NK-92 treated with Interleukin-12 subunit alpha and Interleukin-12 subunit beta, amount 100 ng/mL, for 24 hours (cell line): Measurements from ENCODE around the gene KDM5A.

Experiments
- DNase-seq: peaks from one replicate; lab custom pipeline; 2025; lab: John Stamatoyannopoulos, UW

KDM5A gene

GRCh38 chr12:272942-273341, 116.2 kb downstream of the KDM5A start:
- no peak for DNase-seq

GRCh38 chr12:271161-271560, 118.0 kb downstream of the KDM5A start:
- DNase-seq, result no peak

GRCh38 chr12:269191-269590, 119.9 kb downstream of the KDM5A start:
- DNase-seq, result no peak

GRCh38 chr12:268483-268840, 120.7 kb downstream of the KDM5A start:
- DNase-seq, result no peak

DNA sequence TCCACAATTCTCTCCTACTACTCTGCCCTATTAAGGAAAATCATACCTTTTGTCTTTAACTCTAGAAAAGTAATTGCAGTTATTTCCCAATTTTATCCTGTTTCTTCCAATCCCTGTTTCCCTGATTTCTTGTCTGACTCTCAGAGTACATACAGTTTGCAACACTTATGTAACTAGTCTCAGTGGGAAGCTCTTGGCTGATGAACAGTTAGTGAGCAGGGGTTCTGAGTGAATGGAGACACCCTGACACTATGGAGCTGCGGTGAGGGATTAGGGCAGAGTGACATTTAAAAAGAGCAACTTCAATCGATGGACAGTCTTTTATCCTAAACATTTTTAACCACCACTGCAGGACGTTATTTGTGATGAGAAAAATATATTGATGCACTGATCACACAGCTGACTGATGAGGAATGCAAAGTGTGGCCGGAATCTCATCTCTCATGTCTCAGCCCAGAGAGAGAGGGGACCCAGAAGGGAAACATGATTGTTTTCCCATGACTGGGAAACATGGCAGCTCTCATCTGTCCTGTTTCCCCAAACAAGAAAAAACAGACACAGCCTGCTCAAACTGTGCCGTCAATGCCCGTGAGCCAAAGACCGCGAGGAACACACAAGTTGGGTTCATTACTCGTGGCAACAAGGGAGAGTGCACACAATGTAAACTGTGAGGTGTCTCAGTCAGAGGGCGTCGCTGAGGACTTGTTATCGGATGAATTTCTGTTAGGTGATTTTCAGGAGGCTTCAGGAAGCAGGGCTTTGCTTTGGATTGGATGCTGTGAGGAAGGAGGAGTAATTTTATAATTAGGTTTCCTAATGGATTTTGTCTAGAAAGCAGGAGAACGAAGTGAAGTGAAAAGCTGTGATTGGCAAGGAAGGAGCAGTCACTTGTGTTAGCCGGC, 121.3 kb downstream of the KDM5A start:
- DNase-seq, result no peak

DNA sequence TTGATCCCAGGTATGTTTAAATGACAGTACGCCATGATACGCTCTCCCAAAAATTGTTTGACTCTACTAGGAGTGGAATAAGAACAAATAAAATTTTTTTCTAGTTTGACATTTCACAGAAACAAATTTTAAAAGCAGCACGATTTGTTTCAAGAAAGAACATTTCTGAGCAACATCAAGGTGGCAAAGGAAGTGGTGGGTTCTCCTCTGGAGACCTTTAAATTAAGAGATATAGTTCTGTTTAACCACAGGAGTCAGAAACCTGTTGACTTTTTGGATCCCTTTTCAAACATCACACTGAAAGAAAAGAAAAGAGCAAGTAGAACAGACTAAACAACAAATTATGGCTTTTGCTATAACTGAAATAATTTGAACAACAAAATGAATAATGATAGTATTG, 124.0 kb downstream of the KDM5A start:
- no peak for DNase-seq

GRCh38 chr12:264269-264668, 124.9 kb downstream of the KDM5A start:
- no peak for DNase-seq

- no peak for DNase-seq
These were observed 125.5 kb downstream of the KDM5A start for GRCh38 chr12:263574-263973.

DNA sequence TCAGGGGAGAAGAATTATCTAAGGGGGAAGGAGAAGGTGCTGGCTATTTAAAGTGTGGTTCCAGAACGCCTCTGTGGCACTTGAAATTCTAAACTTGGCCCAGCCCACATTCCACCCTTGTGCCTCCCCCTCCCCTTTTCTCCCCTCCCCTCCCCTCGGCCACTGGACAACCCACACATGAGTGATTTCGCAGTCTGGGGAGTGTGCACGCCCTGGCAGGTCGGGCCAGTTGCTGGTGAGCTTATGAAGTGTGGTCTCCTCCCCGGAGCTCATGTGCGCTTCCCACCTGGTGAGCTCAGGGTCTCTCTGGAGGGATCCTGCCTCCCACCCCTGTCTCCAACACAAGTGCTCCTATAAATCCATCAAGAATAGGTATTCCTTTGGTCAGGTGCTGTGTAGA, 126.3 kb downstream of the KDM5A start, which contains the start of gene SLC6A13:
Gene SLC6A13 (minus strand): TSS at position 20 of the 400 bp plus-strand sequence. CDS start 2,784 bp downstream, outside the sequence.
- DNase-seq, result no peak

GRCh38 chr12:262113-262512, 127.0 kb downstream of the KDM5A start:
- DNase-seq, result no peak

DNA sequence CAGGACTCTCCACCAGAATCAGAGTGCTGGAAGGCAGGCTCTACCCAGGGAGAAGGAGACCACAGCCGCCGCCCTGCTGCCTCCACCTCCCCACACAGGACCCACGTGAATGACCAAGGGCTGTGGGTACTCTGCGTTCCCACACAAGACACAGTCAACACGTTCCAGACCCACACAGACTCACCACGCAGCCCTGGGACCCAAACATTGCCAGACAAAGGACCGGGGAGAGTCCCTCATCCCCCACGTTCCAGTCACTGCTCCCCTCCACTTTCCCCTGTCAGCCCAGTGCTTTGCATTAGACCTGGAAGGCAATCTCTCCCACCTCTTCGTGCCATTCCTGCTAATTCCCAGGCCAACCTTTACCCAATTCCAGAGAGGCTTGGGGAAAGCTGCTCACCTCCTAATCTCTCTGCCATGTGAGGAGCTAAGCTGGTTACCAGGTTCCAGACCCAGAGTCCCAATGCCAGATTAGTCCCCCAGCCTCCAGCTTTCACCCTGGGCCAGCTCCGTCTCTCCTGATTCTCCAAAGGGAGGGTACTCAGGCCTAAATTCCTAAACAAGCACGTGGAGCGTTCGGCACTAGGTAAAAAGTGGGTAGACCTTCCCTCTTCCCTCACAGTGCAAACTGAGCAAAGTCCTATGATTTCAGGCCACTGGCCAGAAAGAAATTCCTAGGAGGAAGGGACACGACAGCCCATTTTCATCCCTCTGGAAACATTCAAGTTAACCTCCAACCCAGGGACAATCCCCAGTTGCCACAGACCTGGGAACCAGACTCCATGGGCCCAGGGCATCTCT, 131.4 kb downstream of the KDM5A start:
- no peak for DNase-seq

GRCh38 chr12:256958-257357, 132.2 kb downstream of the KDM5A start:
- DNase-seq, result no peak

DNA sequence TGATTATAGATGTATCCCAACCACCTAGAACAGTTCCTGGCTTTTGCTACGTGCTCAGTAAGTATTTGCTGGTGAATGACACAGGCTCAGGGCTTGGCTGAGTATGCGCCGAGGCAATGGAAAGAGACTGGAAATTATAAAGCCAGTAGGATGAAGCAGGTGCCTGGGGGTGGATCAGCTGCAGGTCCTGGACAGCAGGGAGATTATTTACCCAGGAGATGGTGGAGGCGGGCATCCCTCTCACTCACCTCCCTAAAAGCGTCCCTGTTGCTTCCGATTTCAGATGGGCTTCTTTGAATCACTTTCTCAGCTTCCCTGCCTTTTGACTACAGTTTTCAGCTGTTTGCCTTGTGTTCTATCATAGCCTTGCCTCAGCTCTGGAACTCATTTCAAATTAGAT, 132.9 kb downstream of the KDM5A start:
- no peak for DNase-seq

DNA sequence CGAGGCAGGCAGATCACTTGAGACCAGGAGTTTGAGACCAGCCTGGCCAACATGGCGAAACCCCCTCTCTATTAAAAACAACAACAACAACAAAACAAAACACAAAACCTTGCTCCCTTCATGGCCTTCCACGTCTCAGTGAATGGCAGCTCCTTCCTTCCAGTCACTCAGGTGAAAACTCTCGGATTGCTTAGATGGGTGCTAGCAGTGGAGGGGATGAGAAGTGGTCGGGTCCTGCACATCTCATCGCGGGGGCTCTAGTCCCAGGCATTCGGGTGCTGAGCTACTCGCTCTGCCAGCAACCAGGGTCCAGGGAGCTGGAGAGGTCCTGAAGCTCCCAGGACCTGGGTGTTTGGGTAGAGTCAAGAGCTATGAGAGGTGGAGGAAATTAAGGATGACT, 134.2 kb downstream of the KDM5A start:
- no peak for DNase-seq

GRCh38 chr12:254039-254438, 135.1 kb downstream of the KDM5A start:
- DNase-seq, result no peak

DNA sequence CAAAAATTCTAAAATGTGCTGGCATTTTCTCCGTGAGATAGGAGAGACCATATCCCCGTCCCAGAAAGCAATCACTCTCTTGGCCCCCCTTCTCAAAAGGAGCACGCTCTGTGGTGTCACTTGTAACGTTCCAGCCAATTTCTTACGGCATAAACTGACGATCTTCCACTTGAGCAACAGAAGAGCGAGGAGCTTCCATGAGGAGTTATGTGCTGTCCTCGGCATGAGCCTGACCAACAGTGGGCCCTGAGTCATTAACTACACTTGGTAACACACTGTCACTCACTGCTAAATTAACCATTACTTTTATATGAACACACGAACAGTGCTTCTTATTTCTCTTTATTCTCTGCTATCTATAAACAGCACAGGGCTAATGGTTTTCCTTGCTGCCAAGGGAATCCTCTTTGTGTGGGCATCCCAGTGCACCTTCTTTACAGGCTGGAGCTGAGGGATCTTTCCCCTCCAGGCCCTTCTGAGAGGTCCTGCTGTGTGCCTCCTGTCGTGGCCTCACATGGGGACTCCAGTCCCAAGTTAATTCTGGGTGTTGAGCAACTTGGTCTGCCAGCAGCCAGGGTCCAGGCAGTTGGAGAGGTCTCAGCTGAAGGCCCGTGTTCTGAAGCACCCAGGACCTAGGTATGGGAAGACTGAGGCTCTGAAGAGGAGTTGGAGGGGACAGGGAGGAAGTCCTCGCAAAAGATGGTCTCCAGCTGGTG, 135.8 kb downstream of the KDM5A start:
- no peak for DNase-seq

DNA sequence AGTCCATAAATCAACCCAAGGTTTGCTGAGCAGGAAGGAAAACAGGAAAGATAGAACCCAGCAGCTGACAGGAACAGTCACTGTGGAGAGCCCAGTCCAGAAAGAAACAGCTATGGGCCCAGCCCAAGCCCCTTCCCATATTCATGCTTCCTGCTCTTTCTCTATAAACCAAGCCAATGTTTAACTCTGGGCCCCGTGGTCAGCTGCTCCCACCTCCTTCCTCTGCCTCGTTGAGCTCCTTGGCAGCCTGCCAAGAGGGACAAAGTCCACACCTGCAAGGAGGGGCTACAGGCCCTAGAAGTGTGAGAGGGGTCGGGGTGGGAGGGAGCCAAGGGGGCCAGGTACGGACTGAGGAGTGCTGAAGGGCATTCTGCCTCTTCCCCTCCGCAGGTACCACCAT, 136.5 kb downstream of the KDM5A start:
- DNase-seq, result no peak

DNA sequence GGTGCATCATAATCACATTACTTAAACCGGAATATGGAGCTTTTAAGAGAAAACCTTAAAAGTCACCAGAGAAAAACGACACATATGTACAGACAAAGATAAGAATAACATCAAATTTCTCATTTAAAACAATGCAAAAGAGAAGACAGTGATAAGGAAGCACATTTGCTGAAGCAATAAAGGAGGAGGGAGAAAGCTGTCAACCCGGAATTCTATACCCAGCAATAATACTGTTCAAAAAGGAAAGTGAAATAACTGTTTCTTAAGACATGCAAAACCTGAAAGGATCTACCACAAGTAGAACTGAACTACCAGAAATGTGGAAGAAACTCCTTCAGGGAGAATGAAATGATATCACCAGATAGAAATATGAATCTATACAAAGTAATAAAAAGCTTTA, 141.8 kb downstream of the KDM5A start:
- DNase-seq, result no peak

DNA sequence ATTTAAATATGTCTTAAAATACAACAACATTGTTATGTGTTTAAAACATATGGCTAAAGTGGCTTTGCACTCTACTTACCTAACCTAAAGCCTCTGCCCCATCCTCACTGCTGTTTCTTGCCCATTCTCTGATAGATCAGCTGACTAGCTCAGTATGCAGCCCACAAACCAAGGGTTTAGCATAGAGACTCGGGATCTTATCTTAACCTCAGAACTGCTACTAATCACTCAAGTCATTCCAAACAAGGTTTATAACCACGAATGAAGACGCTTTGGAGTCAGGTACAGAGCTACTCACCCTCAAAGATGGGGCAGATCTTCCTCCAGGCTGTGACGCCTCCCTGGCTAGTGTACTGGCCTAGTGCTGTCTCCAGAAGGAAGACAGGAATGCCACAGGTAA, 145.7 kb downstream of the KDM5A start:
- no peak for DNase-seq

DNA sequence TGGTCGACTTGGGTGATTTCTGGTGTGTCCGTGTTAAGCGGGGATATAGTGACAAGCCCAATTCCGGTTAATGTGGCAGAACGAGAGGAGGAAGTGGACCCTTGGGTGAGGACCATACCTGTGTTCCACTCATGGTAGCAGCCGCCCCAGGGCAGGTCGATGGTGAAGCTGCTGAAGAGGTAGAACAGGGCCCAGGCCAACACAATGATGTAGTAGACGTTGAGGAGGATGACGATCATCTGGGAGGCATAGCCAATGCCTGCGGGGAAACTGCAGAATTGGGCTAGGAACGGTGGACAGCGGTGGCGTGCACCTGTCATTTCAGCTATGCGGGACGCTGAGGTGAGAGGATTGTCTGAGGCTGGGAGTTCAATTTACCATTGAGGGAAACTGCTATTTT, 146.6 kb downstream of the KDM5A start:
- DNase-seq, result no peak

DNA sequence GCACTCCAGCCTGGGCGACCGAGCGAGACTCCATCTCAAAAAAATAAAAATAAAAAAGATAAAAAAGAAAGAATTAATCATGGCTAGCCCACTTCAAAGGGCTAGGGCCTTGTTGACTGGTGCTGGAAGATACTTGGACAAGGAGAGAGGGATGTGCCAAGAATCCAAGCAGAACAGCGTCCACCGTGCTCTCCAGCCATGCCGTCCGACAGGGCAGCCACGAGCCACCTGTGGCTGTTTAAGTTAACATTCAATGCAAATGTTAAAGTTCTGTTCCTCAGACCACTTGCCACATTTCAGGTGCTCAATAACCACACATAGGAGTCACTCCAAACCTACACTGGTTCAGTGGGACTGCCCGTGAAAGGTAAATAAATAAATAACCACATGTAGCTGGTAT, 147.9 kb downstream of the KDM5A start:
- DNase-seq, result no peak

DNA sequence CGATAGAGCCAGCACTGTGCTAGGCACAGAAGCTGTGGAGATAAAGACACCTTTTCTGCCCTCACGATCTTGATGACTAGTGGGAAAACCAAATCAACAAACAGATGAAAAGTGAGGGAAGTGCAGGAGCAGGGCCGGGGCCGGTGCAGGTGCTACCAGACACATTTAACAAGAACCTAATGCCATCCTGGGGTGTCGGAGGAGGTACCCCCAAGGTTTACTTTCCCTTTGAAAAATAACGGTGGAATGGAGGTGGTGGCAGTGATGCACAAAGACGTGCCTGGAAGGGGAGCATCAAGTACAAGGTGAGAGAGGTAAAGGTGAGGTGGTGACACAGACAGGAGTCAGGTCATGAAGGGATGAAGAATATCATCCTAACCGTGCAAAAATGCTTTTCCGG, 148.6 kb downstream of the KDM5A start:
- DNase-seq, result no peak
